ENCODE measurements around the gene MROH7. TPM values are rescaled to one million over a fixed set of nuclear protein-coding genes. Genes with fewer than 3 reads are reported as not detected.

Gene MROH7
- total and polyA plus RNA-seq, 4 donors, result 0.07 to 2.8 (median 0.58) TPM

DNA sequence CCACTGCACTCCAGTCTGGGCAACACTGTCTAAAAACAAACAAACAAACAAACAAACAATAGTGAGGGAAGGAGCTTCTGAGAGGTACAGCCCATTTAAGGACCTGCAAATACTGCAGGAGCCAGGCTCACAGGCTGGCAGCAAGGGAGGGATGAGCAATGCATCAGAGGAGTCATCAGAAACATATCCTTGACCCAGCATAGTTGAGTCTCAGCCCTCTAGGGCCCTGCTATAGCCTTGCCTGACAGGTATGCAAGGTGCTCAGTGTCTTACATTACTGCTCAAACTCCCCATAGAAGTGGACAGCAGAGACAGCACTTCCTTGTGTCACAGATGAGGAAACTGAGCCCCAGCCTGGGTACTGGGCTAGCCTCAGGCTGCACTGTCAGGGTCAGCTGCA, 66.8 kb downstream of the MROH7 start:
- H3K9me3 ChIP-seq (ENCODE audit: control insufficient read depth in 4 of 4, low read length in 3 of 4), result no peaks in the 10 kb centered on the region
- H3K4me1 ChIP-seq (ENCODE audit: control insufficient read depth in 4 of 4, insufficient read depth in 4 of 4, low read length in 3 of 4), result no peaks in the 10 kb centered on the region
- DNase-seq (ENCODE audit: low spot score), result no peak
- H3K36me3 ChIP-seq (ENCODE audit: control insufficient read depth in 4 of 4, insufficient read depth in 3 of 4, low read depth in 1 of 4, low read length in 3 of 4), result peaks cover 0 to 17% (median 7%) of the 10 kb centered on the region in 4 donors
- TF ChIP-seq RAD21 (IDR thresholded peaks at IDR 0.05), result no peak
- no peak for TF ChIP-seq YY1 (IDR thresholded peaks at IDR 0.05)
- TF ChIP-seq EGR1 (IDR thresholded peaks at IDR 0.05; ENCODE audit: low read depth in 2 of 2), result no peak
- no peak for TF ChIP-seq GABPA (IDR thresholded peaks at IDR 0.05 in 1 of 2, conservative IDR thresholded peaks at IDR 0.05 in 1 of 2)
- TF ChIP-seq, protein P1, sequence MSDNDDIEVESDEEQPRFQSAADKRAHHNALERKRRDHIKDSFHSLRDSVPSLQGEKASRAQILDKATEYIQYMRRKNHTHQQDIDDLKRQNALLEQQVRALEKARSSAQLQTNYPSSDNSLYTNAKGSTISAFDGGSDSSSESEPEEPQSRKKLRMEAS (IDR thresholded peaks at IDR 0.05), result no peak
- no peak for TF ChIP-seq TAF1 (conservative IDR thresholded peaks at IDR 0.05)
- TF ChIP-seq, protein P2, sequence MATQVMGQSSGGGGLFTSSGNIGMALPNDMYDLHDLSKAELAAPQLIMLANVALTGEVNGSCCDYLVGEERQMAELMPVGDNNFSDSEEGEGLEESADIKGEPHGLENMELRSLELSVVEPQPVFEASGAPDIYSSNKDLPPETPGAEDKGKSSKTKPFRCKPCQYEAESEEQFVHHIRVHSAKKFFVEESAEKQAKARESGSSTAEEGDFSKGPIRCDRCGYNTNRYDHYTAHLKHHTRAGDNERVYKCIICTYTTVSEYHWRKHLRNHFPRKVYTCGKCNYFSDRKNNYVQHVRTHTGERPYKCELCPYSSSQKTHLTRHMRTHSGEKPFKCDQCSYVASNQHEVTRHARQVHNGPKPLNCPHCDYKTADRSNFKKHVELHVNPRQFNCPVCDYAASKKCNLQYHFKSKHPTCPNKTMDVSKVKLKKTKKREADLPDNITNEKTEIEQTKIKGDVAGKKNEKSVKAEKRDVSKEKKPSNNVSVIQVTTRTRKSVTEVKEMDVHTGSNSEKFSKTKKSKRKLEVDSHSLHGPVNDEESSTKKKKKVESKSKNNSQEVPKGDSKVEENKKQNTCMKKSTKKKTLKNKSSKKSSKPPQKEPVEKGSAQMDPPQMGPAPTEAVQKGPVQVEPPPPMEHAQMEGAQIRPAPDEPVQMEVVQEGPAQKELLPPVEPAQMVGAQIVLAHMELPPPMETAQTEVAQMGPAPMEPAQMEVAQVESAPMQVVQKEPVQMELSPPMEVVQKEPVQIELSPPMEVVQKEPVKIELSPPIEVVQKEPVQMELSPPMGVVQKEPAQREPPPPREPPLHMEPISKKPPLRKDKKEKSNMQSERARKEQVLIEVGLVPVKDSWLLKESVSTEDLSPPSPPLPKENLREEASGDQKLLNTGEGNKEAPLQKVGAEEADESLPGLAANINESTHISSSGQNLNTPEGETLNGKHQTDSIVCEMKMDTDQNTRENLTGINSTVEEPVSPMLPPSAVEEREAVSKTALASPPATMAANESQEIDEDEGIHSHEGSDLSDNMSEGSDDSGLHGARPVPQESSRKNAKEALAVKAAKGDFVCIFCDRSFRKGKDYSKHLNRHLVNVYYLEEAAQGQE (IDR thresholded peaks at IDR 0.05), result no peak
- no peak for TF ChIP-seq HNF4A (conservative IDR thresholded peaks at IDR 0.05)
- TF ChIP-seq, protein P3, sequence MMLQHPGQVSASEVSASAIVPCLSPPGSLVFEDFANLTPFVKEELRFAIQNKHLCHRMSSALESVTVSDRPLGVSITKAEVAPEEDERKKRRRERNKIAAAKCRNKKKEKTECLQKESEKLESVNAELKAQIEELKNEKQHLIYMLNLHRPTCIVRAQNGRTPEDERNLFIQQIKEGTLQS (IDR thresholded peaks at IDR 0.05), result no peak
- TF ChIP-seq, protein P4, sequence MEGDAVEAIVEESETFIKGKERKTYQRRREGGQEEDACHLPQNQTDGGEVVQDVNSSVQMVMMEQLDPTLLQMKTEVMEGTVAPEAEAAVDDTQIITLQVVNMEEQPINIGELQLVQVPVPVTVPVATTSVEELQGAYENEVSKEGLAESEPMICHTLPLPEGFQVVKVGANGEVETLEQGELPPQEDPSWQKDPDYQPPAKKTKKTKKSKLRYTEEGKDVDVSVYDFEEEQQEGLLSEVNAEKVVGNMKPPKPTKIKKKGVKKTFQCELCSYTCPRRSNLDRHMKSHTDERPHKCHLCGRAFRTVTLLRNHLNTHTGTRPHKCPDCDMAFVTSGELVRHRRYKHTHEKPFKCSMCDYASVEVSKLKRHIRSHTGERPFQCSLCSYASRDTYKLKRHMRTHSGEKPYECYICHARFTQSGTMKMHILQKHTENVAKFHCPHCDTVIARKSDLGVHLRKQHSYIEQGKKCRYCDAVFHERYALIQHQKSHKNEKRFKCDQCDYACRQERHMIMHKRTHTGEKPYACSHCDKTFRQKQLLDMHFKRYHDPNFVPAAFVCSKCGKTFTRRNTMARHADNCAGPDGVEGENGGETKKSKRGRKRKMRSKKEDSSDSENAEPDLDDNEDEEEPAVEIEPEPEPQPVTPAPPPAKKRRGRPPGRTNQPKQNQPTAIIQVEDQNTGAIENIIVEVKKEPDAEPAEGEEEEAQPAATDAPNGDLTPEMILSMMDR (IDR thresholded peaks at IDR 0.05; ENCODE audit: low read depth, low read length, missing input control), result no peak
- TF ChIP-seq, protein P5, sequence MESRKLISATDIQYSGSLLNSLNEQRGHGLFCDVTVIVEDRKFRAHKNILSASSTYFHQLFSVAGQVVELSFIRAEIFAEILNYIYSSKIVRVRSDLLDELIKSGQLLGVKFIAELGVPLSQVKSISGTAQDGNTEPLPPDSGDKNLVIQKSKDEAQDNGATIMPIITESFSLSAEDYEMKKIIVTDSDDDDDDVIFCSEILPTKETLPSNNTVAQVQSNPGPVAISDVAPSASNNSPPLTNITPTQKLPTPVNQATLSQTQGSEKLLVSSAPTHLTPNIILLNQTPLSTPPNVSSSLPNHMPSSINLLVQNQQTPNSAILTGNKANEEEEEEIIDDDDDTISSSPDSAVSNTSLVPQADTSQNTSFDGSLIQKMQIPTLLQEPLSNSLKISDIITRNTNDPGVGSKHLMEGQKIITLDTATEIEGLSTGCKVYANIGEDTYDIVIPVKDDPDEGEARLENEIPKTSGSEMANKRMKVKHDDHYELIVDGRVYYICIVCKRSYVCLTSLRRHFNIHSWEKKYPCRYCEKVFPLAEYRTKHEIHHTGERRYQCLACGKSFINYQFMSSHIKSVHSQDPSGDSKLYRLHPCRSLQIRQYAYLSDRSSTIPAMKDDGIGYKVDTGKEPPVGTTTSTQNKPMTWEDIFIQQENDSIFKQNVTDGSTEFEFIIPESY (IDR thresholded peaks at IDR 0.05), result no peak
- TF ChIP-seq SP1 (IDR thresholded peaks at IDR 0.05), result no peak
- TF ChIP-seq NR2F2 (IDR thresholded peaks at IDR 0.05), result no peak
- TF ChIP-seq FOXA2 (IDR thresholded peaks at IDR 0.05), result no peak
- no peak for TF ChIP-seq FOXA1 (IDR thresholded peaks at IDR 0.05)
- TF ChIP-seq JUND (IDR thresholded peaks at IDR 0.05), result no peak
- TF ChIP-seq HNF4G (IDR thresholded peaks at IDR 0.05), result no peak
- no peak overlapping the region for H3K27ac ChIP-seq (ENCODE audit: low read depth in 1 of 2, low read length in 2 of 2)
- H3K9ac ChIP-seq (ENCODE audit: low read depth in 1 of 2, low read length in 2 of 2), result no peak overlapping the region
- H3K27me3 ChIP-seq (ENCODE audit: control insufficient read depth in 4 of 4, insufficient read depth in 4 of 4, low read length in 3 of 4), result no peaks in the 10 kb centered on the region
- no peak overlapping the region for H3K4me3 ChIP-seq (ENCODE audit: low read depth in 1 of 3, low read length in 3 of 3)

All from liver (tissue), 9 donors.